ENCODE measurements around the gene MICAL3.

Gene MICAL3

DNA sequence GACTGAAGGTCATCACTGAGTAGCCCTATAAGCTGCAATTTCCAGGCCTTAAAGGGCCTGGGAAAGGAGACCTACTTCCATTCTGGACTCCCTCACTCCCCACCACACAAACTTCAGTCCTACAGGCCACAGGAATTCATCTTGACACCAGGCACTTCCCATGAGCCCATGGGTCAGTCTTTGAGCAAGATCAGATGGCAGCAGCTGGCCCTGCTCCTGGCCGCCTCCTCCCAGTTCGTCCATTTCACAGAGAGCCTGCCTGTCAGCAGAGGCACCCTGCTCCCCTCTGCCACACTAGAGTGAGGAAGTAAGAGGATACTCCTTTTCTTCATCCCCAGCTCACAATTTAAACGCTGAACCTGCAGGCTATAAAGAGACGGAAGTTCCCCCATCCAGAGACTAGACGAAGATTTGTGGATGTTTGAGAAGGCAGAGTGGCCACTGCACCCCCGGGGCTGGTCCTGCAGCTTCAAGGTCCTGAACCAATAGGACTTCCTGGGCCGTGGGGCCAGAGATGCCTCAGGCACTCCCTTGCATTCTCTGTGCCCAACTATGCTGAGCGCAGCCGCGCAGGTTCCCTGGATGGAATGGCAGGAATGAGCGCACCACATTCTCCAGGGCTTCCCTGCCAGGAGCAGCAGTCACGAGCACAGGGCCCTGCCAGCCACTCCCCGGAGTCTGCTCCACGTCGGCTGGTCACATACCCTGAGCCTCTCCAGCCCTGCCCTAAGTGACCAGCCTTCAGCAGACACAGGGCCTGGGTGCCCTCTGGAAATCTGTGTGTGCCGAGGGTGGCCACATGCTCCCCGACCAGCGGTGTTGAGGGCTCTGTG is 216.6 kb downstream of the MICAL3 start:
- no peak for DNase-seq

DNA sequence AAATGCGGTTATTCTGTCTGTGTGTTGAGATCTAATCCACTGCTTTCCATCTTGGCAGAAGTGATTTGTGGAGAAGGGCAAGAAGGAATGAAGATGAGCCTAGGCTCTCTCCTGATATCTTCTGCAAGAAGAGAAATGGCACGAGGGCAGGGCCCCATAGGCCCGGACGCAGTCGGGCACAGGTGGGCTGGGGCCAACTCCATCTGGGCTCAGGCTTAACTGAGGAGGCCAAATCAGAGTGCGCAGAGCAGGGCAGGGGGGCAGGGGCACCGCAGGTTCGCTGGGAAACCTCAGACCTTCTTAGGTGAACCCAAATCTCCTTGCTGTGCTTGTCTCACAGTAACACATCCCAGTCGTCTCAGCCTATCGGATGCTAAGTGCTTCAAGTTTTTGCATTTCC is 217.3 kb downstream of the MICAL3 start:
- no peak for DNase-seq

DNA sequence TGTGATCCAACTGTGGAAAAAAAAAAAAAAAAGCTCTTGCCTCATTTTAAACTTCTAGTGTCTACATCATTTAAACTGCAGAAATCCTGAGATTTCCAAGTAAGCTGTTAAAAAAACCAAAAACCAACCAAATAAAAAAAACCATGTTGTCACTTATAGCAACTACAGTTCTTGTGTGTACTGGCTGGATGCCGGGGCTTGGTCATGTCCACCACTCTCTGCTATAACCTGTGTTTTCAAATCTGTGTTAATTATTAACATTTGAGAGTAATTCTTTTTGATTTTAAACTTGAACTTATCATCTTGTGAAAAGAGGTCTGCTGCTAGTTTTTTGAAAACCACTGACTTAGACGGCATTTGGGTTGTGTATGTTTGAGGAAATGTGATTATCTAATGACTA is 217.9 kb downstream of the MICAL3 start:
- DNase-seq: no peak

DNA sequence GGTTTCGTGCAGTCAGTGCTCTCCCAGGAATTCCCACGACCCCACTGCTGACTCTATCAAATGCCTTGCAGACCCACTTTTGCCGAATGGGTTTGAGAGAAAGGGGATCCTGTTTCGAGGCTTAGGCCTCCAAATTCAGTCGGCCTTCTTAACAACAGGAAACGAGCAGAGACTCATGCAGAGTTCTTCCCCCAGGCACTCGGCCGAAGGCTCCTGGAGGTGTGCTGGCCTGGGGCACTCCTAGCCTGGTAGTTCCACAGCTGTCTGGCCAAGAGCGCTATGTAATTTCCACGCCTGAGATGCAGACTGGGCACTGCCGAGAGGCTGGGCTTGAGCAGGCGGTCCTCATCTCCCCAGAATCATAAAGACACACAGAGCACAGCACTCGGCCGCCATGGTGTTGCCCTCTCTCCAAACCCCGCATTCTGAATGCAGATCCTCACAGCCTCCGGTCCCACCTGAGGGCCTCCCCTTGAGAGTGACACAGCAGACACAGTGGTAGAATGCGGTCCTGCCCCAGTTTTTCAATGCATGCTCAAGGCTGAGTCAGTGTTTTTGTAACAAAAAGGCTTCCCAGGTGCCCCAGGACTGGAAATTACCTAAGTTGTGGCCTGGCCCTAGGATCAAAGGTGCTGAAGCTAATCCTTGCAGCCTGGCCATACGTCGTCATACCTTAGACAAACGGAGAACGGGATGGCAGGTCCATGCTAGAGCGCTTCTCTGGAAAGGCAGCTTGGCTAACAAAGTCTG is 219.9 kb downstream of the MICAL3 start:
- no peak for DNase-seq

DNA sequence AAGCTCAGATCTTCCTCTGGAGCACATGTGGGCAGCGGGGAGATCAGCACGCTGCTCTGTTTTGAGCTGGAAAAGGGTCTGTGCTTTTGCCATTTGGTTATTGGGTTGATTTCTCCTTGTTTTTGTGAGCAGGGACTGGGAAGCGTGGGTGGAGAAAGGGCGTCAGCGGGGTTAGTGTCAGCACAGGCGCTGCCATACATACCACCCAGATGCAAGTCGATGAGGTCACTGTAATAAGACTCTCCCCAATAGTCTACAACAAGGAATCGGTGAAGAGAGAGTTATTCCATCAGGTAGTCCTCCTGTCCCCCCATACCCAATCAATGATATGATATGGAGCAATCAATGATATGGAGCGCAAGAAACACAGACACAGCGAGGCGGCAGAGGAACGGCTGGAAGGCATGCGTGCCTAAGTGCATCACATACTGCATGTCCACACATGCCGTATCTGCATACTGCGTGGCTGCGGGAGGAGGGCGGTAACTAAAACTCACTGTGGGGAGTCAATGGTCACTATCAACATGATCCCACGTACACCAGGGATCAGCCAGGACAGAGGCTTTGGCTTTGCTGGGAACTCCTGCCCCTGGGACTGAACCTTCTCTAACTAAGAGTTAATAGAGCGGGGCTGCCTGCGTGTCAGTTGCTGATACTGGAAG is 220.6 kb downstream of the MICAL3 start:
- no peak for DNase-seq

DNA sequence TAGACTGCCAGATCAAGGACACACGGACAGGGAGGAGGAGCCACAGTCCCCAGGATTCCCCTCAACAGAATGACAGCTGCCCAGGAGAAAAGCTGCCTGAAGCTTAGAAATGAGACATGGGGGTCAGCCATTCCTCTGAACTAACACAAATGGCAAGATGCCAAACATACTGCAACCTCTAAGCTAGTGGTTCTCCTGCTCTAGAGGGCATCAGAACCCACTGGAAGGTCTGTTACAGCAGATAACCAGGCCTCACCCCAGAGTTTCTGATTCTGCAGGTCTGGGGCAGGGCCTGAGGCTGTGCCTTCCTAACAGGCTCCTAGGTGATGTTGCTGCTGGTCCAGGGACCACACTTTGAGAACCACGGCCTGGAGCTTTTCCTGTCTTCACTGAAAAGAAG is 221.5 kb downstream of the MICAL3 start:
- no peak for DNase-seq

DNA sequence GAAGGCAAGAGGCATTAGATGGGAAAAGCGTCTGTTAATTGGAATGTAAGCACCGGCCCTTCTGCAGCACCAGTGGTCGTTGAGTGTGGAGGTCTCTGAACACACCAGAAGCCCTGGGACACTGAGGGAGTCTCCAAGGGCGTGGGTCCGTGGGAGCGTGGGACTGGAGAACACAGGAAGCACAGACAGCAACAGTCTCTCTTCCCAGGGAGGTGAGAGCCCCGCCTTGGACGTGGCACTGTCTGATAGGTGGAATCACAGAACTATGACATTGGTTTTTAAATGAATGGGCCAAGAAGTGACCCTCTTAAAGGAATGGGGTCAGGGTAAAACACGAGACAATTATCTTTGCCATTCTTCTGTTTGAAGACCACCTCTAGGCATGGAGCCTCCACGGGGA is 221.9 kb downstream of the MICAL3 start:
- no peak for DNase-seq

DNA sequence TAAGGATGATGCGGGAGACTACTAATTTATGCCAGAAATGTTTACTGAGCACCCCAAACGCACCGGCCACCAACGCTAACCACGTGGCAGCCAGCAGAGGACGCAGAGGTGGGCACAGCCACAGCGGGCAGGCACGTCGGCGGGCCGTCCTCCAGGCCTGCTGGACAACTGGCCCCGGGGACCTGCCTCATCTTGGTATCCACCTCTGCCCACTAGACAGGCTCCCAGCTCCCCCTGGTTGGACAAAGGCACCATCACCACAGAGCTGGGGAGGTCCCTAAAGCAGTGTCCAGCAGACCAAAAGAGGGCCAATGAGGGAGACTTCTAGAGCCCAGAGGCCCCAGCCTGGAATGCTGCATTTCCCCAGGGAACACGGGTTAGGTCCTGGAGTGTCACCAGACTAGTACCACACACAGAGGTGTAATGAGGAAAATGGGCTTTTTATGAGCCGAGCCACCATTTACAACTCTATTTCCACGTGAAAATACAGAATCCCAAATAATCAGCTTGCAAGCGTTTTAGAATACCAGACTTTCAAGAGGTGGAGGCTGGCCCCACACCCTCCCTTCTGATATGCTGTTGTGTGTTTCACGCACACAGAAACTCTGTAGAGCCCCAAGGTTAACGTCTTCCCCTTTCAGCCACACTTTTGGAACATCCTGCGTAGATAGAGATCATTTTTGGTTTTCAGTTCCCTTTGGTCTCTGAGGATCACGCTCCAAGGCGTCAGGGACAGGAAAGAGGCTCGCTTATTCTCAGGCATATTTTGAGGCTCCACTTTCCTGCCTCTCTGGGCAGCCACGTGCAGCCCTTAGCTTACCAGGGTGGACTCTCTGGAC is 226.4 kb downstream of the MICAL3 start:
- DNase-seq: peak; percentile 76

DNA sequence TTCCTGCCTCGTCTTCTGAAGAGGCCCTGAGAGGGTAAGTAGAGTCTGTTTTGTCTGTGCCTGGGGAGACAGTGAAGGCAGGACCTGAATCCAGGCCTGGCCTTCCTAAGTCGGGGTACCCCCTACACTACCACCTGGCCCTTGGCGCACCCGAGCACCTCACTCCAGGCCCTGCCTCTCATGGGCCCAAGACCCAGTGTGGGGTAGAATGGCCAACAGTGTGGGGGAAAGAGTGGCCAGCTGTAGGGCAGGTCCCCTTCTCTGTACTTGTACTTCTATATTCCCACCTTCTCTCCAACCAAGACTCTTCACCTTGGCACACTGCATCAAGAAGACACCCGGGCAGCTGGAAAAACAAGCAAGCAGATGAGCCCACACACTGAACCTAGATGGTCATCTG is 227.7 kb downstream of the MICAL3 start:
- no peak for DNase-seq

DNA sequence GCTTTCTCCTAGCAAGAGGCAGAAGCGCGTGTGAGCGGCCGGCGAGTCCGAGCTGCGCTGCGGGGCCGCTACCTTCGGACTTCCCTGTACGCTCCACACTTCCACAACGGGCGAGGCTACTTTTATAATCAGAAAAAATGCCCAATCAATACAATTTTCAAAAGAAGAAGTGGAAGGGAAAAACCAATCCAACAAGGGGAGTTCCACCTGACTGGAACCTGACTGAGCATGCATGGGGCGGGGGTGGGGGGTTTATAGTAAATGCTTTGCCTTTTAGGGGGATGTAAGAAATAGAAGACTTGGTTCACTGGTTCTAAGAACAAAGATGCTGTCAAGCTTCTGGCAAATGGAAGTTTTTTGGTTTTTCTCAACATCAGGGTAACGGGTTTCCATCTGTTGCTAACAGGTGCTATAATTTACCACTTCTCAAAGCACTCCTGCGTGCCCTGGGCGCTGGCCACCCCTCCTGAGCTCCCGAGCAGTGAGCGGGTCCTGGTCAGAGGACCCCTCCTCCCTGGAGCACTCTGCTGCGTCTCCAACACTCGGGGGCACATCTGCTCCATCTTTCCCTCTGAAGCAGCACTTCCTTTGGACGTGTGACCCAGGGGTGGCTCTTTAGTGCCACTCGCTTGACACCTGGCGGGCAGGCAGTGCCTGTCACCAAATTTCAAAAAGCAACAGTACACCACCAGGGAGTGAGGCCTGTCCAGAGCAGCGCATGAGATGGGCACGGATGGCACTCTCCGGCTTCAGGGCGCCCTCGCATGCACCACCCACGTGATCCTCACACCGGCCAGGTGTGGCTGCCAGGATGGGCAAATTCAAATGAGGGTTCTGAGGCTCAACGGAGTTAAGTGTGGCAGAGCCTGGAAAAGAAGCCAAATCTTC is 228.5 kb downstream of the MICAL3 start:
- no peak for DNase-seq

DNA sequence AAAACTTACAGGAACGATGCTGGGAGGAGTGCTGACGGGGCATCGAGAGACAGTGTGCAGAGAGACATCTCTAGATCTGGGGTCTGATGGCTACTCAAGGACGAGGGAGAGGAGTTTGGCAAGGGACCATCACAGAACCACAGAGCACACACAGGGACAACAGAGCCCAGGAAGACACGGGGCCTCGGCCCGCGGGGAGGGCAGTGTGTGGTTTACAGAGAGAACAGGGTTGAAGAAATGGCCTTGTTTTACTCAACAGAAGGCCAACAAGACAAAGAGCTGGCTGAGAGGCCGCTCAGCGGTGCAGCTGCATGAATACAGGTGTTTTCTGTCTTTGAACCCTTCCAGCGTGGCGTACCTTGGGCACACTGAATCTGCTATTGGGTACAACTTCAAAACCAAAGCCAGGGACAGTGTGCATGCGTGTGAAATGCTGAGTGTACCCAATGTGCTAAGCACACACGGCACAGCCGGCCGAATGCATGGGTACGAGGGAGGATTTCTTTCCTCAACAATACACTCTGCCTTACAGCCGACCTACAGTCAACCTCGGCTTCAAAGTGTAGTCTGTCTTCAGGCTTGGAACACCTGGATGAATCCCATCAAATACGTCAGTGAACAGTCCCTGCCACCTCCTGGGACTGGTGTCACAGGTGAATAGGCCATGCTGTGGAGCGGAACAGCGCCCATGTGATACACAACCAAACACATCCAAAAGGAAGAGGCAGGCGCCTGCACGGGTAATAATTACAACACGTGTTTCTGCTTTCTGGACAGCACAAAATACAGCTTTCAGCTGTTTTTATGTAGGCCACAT is 229.4 kb downstream of the MICAL3 start:
- DNase-seq: no peak

DNA sequence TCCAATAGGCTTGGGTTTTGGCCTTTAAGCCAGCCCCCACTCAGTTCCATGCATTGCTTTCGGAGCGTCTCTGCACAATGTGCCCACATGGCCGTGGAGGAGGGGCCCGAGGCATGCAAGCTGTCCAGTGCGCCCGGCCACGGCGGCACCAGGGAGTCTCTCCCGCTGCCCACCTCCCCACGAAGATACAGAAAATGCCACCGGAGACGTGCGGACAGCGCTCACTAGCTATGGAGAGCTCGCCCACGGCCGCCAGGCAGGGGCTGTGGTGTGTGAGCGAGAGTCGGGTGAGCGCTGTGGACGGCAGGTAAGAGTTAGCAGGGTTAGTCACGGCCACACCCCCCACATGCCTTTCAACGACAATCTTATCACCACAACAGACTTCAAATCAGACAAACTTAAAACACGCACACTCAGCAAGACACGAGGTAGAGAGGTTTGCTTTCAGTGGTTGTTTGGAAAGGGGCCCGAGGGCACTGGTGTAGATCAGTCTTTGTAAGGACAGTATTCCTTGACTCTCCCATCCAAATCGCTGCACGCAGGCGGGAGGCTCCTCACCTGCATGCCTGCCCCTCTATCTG is 231.4 kb downstream of the MICAL3 start:
- no peak for DNase-seq

DNA sequence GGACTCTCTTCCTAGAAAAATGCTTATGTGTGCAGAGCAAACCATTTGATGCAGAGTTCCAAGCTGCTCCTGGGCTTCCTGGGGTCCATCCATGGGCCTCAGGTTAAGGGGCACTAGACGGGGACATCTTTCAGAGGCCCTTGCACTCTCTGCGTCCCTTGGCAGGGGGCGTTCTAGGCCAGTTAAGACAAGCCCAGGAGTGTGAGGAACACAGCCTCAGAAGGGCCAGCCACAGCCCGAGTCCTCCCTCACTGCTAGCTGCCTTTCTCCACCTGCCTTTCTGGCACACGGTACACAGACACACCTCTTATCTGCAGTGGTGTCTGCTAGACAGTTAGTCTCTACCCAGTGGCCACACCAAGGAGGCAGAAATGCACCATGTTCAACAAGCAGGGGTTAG is 232.1 kb downstream of the MICAL3 start:
- no peak for DNase-seq

DNA sequence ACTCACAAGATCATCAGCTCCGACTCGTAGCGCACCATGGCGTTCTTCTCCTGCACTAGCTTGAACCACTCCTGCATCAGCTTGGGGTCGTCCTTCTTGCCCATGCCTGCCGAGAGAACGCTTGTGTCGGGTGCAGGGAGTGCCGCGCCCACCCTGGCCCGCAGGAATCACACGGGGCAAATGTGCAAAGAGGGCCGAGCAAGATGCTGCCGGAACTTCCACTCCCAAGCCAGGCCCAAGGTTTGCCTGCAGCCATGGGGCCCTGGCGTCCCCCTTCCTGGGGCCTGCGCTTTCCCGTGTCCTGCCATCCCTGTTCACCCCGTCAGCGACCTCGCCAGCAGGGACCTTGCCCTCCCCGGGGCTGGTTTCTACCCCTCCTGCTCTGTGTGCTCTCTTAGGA is 233.2 kb downstream of the MICAL3 start:
- DNase-seq: no peak

DNA sequence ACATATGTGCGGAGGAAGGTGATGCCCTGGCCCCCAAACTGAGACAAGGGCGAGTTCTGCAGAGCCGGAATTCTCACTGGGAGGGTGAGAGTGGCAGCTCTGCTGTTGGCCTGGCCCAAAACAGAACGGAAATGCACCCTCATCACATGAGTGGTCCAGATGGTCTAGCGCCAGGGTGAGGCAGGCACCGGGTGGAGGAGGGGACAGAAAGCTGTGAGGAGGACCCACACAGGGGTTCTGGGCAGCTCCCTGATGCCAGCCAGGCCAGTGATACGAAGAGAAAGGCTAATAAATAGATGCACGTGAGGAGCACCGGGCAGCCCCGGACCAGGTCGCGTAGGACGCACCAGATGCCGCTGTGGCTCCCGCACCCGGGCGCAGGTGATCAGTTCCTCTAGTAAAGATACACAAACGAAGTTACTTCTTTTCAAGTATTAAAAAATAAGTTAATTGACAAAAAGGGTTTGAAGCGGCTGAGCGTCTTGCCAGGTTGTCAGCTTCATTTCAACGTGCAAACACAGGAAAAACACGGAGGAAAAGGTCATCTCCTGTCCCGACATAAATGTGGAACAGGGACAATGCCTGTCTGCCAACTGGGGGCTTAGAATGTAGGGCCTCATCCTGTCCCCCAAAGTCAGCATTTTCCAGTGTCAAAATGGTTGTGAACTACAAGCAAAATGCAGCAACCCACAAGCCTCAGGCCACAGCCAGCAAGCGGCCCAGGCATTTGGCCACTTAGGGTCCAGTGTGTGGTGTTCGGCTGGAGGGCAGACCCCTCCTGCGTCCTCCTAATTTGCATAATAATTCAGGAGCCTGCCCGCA is 234.8 kb downstream of the MICAL3 start:
- no peak for DNase-seq

DNA sequence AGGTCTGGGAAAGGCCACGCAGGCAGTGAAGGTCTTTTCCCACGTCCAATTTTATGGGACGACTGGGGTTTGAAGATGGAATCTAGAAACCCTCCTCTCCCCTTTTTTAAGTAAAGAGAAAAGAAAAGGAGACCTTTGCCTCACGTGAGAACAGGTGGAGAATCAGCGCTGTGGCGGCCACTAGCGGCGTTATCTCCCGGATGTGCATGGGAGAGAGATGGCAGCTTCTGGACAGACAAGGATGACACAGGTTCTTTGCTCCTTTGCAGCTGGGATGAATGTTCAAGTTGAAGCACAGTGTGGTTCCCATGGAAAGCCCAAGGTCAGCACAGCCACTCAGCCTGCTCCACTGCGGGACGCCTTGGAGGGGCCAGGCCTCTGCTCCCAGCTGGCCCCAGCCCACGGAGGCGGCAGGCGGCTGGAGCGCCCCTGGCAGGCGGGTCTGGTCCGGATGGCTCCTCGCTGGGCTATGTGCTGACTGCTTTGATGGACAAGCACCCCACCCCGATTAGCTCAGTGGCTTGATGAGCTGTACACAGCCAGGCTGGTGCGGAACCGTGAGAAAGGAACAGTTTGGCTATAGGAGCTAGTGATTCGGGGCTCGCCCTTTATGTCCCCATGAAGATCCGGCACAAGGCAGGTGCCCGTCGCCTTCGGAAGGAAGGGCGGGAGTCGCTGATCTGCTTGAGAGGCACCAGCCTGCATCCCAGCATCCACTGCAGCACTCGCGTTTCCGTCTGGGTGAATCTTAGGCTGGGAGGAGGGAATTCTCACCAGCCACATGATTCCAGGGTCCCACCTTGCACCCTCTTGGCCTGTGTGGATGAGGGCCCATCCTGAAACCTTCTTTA is 235.6 kb downstream of the MICAL3 start:
- DNase-seq: no peak

DNA sequence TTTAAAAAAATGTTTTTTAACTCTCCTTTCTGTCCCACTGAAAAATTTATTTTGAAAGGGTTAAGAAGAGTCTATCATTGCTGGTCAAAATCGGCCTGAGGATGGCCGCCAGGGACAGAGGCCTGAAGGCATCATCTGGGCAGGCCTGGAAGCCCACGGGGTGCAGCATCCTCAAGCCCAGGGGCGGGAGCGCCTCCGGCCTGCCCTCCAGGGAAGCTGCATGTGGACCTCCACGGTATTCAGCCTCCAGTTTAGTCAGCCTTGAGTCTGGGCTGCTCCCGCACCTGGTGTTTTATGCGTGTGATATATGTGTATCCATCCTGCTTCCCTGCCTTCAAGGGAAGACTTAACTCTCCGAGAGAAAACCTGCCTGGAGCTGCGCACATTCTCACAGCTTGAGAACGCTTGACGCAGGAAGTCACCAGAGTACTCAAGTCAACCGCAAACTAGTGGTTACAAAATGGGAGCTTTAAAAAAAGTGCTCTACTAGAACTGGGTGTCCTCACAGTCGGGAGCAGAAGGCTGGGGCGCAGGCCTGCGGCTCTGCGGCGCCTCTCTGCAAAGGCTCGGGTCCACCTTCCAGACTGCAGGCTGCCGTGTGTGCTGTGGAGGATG is 236.5 kb downstream of the MICAL3 start:
- DNase-seq: no peak

DNA sequence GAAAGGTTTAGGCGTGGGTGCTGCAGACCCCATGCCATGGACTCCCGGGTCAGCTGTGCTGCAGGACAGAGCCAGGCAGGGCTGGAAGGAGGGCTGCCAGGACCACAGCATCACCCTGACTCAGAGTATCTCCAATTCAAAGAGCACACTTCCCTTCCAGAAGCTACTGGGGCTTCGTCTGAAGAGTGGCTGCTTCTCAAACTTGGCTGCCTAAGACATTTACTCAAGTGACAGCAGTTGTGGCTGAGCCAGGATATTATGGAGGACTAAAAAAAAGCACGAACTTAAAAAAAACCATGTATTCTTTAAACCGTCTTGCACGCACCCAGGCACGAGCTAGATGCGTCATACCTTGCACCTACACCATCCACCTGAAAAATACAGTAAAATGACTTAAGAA is 237.1 kb downstream of the MICAL3 start:
- no peak for DNase-seq
